K562 (cell line): ENCODE data around the gene ARMC12.

Experiments used
- CEBPG ChIP-seq, 3 experiments: fragments of 200-800 bp in 1 of 3; sonication (Bioruptor generic) in 1 of 3; sonication (generic) in 1 of 3; formaldehyde crosslinking in 1 of 3; IDR thresholded peaks in 2 of 3; conservative IDR thresholded peaks in 1 of 3; 2 replicates each; pipeline versions ENCODE4 v1.6.1 to v1.8.0; 2016 to 2022; ENCODE audit warnings: missing compliant biosample characterization in 2 of 3, missing genetic modification characterization in 2 of 3, mild to moderate bottlenecking in 1 of 3, missing genetic modification reagents in 1 of 3
- CTCF ChIP-seq, 3 experiments: IDR thresholded peaks in 2 of 3; conservative IDR thresholded peaks in 1 of 3; 2 replicates each; pipeline ENCODE4 v1.5.1; 2011 to 2012; ENCODE audit warnings: low read length in 3 of 3, mild to moderate bottlenecking in 3 of 3, control low read depth in 2 of 3, improper control_type of control experiment in 1 of 3, inconsistent platforms in 1 of 3, low read depth in 1 of 3, mixed read lengths in 1 of 3, moderate library complexity in 1 of 3; ENCODE audit not compliant: insufficient read depth in 2 of 3
- ELK1 ChIP-seq: sonication (generic); formaldehyde crosslinking; IDR thresholded peaks from 2 replicates; pipeline ENCODE4 v1.8.1; 2022; ENCODE audit warnings: missing genetic modification reagents
- EP300 ChIP-seq: IDR thresholded peaks from 2 replicates; pipeline ENCODE4 v1.6.1; 2012; ENCODE audit warnings: low read length, improper control_type of control experiment
- ETV6 ChIP-seq, 3 experiments: fragments of 150-350 bp in 1 of 3; sonication (generic) in 1 of 3; formaldehyde crosslinking in 1 of 3; IDR thresholded peaks; 2 replicates each; pipeline versions ENCODE4 v1.6.1 to v1.8.0; 2014 to 2022; ENCODE audit warnings: borderline replicate concordance in 2 of 3, low read depth in 2 of 3, antibody characterized with exemption in 1 of 3, low read length in 1 of 3, mild to moderate bottlenecking in 1 of 3, missing genetic modification reagents in 1 of 3
- MTA2 ChIP-seq: fragments of 450-650 bp; IDR thresholded peaks from 2 replicates; pipeline ENCODE4 v1.6.1; 2016; ENCODE audit warnings: low read depth
- SREBF2 ChIP-seq: sonication (generic); formaldehyde crosslinking; IDR thresholded peaks from 2 replicates; pipeline ENCODE4 v1.4.0; 2020; ENCODE audit warnings: mild to moderate bottlenecking, missing genetic modification reagents
- TFAP4 ChIP-seq: sonication (generic); formaldehyde crosslinking; IDR thresholded peaks from 2 replicates; pipeline ENCODE4 v1.8.0; 2022; ENCODE audit warnings: missing genetic modification reagents, mild to moderate bottlenecking, moderate library complexity, borderline replicate concordance
- ZNF217 ChIP-seq: sonication (generic); formaldehyde crosslinking; IDR thresholded peaks from 2 replicates; pipeline ENCODE4 v1.8.0; 2022; ENCODE audit warnings: mild to moderate bottlenecking, missing genetic modification reagents
- ZNF24 ChIP-seq: fragments of 450-650 bp; IDR thresholded peaks from 2 replicates; pipeline ENCODE4 v1.6.1; 2016
- ZNF384 ChIP-seq: IDR thresholded peaks from 2 replicates; pipeline ENCODE4 v1.6.1; 2012; ENCODE audit warnings: low read depth, low read length, improper control_type of control experiment

GRCh38 chr6:35717449-35718374 is 19.1 kb upstream of the ARMC12 start:
- TF ChIP-seq EP300 (no peak), CTCF (IDR thresholded peaks at IDR 0.05 in 2 of 3, conservative IDR thresholded peaks at IDR 0.05 in 1 of 3; ENCODE audit: insufficient read depth in 2 of 3, low read depth in 1 of 3, low read length in 3 of 3) (no peak), ZNF384 (no peak), CEBPG (CRISPR knock-in tag; IDR thresholded peaks at IDR 0.05) (no peak), CEBPG (tag; conservative IDR thresholded peaks at IDR 0.05 in 1 of 2, IDR thresholded peaks at IDR 0.05 in 1 of 2) (no peak), ZNF24 (no peak), ZNF217 (CRISPR knock-in tag) (no peak), ETV6 (IDR thresholded peaks at IDR 0.05; ENCODE audit: borderline replicate concordance in 1 of 2, low read depth in 2 of 2, low read length in 1 of 2) (no peak), ETV6 (CRISPR knock-in tag; IDR thresholded peaks at IDR 0.05; ENCODE audit: borderline replicate concordance) (no peak), TFAP4 (no peak), ELK1 (CRISPR knock-in tag) (no peak), MTA2 (no peak), SREBF2 (CRISPR knock-in tag) (no peak)
